CD4-positive, alpha-beta T cell (primary cell): ENCODE results near the gene SUSD2. TPM values are rescaled to one million over a fixed set of nuclear protein-coding genes. Genes with fewer than 3 reads are reported as not detected.
A peak's percentile ranks its signal among the peaks of the same experiment; 100 is the strongest.

Source experiments
- ATAC-seq: fragments of 200-7000 bp; cut with Tn5 transposase; one replicate; pipeline ENCODE4 v1.10.0; 2022; ENCODE audit warnings: mild to moderate bottlenecking; ENCODE audit not compliant: poor library complexity
- CTCF ChIA-PET: fragments of 350-600 bp; sonication (Branson Sonifier 250); formaldehyde crosslinking; loops from one replicate; lab custom pipeline; 2021; ENCODE audit warnings: antibody characterized with exemption, inconsistent platforms; lab: Charles Lee
- POLR2A ChIA-PET: fragments of 350-600 bp; sonication (Branson Sonifier 250); formaldehyde crosslinking; loops from one replicate; lab custom pipeline; 2021; ENCODE audit warnings: antibody characterized with exemption, inconsistent platforms; lab: Charles Lee
- DNase-seq, 14 experiments: peaks; one replicate each; pipeline ENCODE4 v3.0.0-alpha.2; 2013 to 2020; ENCODE audit warnings: mixed read lengths in 2 of 14
- H3K27ac ChIP-seq, 2 donors: one replicate each; pipeline versions ENCODE4 v1.5.1 to v1.7.0; 2013; ENCODE audit warnings: low read length in 2 of 2, low read depth in 1 of 2, mild to moderate bottlenecking in 1 of 2
- H3K27me3 ChIP-seq, 2 experiments: 1 replicate in 1 of 2; 2 replicates in 1 of 2; pipeline versions ENCODE4 v1.6.1 to v1.7.0; 2013; ENCODE audit warnings: low read length in 2 of 2, control low read depth in 1 of 2, mild to moderate bottlenecking in 1 of 2, moderate library complexity in 1 of 2; ENCODE audit not compliant: insufficient read depth in 2 of 2, control insufficient read depth in 1 of 2
- H3K36me3 ChIP-seq: one replicate; pipeline ENCODE4 v1.6.1; 2013; ENCODE audit warnings: low read length, control low read depth; ENCODE audit not compliant: insufficient read depth
- H3K4me1 ChIP-seq: one replicate; pipeline ENCODE4 v1.6.1; 2013; ENCODE audit warnings: low read length, control low read depth; ENCODE audit not compliant: insufficient read depth
- H3K4me3 ChIP-seq: one replicate; pipeline ENCODE4 v1.5.1; 2013; ENCODE audit warnings: mild to moderate bottlenecking, low read length, moderate library complexity
- H3K9me3 ChIP-seq, 2 experiments: 1 replicate in 1 of 2; 2 replicates in 1 of 2; pipeline versions ENCODE4 v1.6.1 to v1.7.0; 2013; ENCODE audit warnings: low read length in 2 of 2, mild to moderate bottlenecking in 2 of 2, control low read depth in 1 of 2, moderate library complexity in 1 of 2; ENCODE audit not compliant: control insufficient read depth in 1 of 2, insufficient read depth in 1 of 2
- H3K27ac Mint-ChIP-seq: one replicate; pipeline ENCODE4 v1.8.0; 2020; ENCODE audit warnings: mixed read lengths
- H3K27me3 Mint-ChIP-seq: one replicate; pipeline ENCODE4 v1.8.0; 2021; ENCODE audit warnings: mixed read lengths
- H3K36me3 Mint-ChIP-seq: one replicate; pipeline ENCODE4 v1.8.0; 2021; ENCODE audit warnings: low read depth, mixed read lengths
- H3K4me1 Mint-ChIP-seq: one replicate; pipeline ENCODE4 v1.8.0; 2021; ENCODE audit warnings: low read depth, mixed read lengths
- H3K4me3 Mint-ChIP-seq: one replicate; pipeline ENCODE4 v1.8.0; 2020; ENCODE audit warnings: mild to moderate bottlenecking, mixed read lengths
- H3K9me3 Mint-ChIP-seq: one replicate; pipeline ENCODE4 v1.8.0; 2020; ENCODE audit warnings: mixed read lengths
- CTCF ChIP-seq: fragments of 200-600 bp; IDR thresholded peaks from one replicate; pipeline ENCODE4 v1.8.0; 2022; ENCODE audit warnings: antibody characterized with exemption, mild to moderate bottlenecking
- intact Hi-C, 2 experiments: fragments of 100-400 bp; cut with DNase I in 1 of 2; cut with micrococcal nuclease in 1 of 2; formaldehyde crosslinking; loops; one replicate each; pipeline versions ENCODE4 v1.15.1 to v1.9.0; 2023 to 2025; cut with DNase I, micrococcal nuclease
- total RNA-seq, 174 experiments: library from RNA in 2 of 174; stranded (reverse) in 2 of 174; gene quantifications; one replicate each; pipeline ENCODE4 v1.2.3 and lab custom pipeline; 2021 to 2026

SUSD2 gene
- total RNA-seq, 2 experiments from 2014 or later = 0.80 to 1.5 TPM

DNA sequence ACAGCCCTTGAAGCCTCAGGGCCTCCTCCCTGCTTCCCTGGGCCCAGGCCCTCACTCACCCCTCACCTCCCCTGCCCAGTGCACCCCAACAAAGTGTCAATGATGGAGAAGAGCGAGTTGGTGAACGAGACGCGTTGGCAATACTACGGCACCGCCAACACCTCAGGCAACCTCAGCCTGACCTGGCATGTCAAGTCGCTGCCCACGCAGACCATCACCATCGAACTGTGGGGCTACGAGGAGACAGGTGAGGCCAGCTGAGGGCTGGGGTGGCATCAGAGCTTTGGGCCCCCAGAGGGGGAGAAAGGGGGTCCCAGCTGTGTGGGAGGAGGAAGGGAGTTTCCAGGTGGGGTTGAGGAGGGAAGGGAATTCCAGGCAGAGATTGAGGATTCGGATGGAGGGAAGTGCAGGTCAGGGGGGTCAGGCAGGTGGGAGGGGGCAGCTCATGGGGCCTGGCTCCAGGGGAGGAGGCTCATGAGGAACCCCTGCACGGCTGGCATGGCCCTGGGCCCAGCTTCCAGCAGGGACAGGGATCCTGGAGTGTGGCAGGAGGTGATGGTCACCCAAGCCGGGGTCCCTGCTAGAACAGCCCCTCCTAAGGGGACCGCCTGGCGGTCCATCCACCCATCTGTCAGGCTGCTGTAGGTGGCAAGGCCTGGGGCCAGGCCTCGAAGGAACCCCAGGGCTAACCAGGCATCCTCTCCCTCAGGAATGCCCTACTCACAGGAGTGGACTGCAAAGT is 2.9 kb downstream of the SUSD2 start:
- DNase-seq = no peak
- H3K4me3 Mint-ChIP-seq = no peak overlapping the region

GRCh38 chr22:24185001-24185500 is 3.8 kb downstream of the SUSD2 start:
- H3K4me3 Mint-ChIP-seq = no peak overlapping the region
- Histone ChIP-seq H3K27me3 (no peaks in the 10 kb centered on the region), H3K27ac (no peak overlapping the region), H3K9me3 (no peaks in the 10 kb centered on the region), H3K36me3 (no peaks in the 10 kb centered on the region), H3K4me1 (peaks cover 6% of the 10 kb centered on the region), H3K4me3 (no peak overlapping the region)
- H3K27me3 Mint-ChIP-seq = no peaks in the 10 kb centered on the region
- no peaks in the 10 kb centered on the region for H3K4me1 Mint-ChIP-seq
- CTCF ChIA-PET = no interaction called here
- intact Hi-C loops = loop anchor here in 1 of 2 experiments (10.0 kb wide), 1 partner anchor 60 kb away; the partner anchor contains the start of gene GGT5
- no peaks in the 10 kb centered on the region for H3K36me3 Mint-ChIP-seq
- no peak overlapping the region for H3K27ac Mint-ChIP-seq
- no peak for TF ChIP-seq CTCF
- H3K9me3 Mint-ChIP-seq = no peaks in the 10 kb centered on the region
- POLR2A ChIA-PET = no interaction called here
- DNase-seq = no peak
- ATAC-seq = no peak

More for the DNA sequence above, 2.9 kb downstream of the SUSD2 start:
- no peaks in the 10 kb centered on the region for H3K4me1 Mint-ChIP-seq
- POLR2A ChIA-PET = no interaction called here
- no peak overlapping the region for H3K27ac ChIP-seq
- TF ChIP-seq CTCF = no peak
- no peak for ATAC-seq
- H3K9me3 ChIP-seq = no peaks in the 10 kb centered on the region
- no peaks in the 10 kb centered on the region for H3K36me3 ChIP-seq
- intact Hi-C loops = loop anchor here in 1 of 2 experiments (10.0 kb wide), 1 partner anchor 61 kb away; the partner anchor contains the start of gene GGT5
- H3K36me3 Mint-ChIP-seq = no peaks in the 10 kb centered on the region
- CTCF ChIA-PET = no interaction called here
- H3K27me3 Mint-ChIP-seq = no peaks in the 10 kb centered on the region
- H3K4me1 ChIP-seq = peaks cover 2% of the 10 kb centered on the region
- H3K9me3 Mint-ChIP-seq = no peaks in the 10 kb centered on the region
- no peak overlapping the region for H3K27ac Mint-ChIP-seq
- H3K27me3 ChIP-seq = no peaks in the 10 kb centered on the region
- no peak overlapping the region for H3K4me3 ChIP-seq

- DNase-seq (peak in 1 of 14 experiments; percentile 18), ATAC-seq (no peak)
These were observed 4.4 kb downstream of the SUSD2 start for GRCh38 chr22:24185501-24186351.

More at GRCh38 chr22:24185501-24186351, 4.4 kb downstream of the SUSD2 start:
- H3K4me1 ChIP-seq = peaks cover 6% of the 10 kb centered on the region
- Mint-ChIP-seq H3K36me3 (no peaks in the 10 kb centered on the region), H3K27me3 (no peaks in the 10 kb centered on the region), H3K4me3 (no peak overlapping the region), H3K9me3 (no peaks in the 10 kb centered on the region), H3K4me1 (no peaks in the 10 kb centered on the region), H3K27ac (no peak overlapping the region)
- POLR2A ChIA-PET = no interaction called here
- no peak overlapping the region for H3K4me3 ChIP-seq
- no peaks in the 10 kb centered on the region for H3K36me3 ChIP-seq
- H3K27me3 ChIP-seq = no peaks in the 10 kb centered on the region
- H3K9me3 ChIP-seq = no peaks in the 10 kb centered on the region
- CTCF ChIA-PET = no interaction called here
- no peak overlapping the region for H3K27ac ChIP-seq
- intact Hi-C loops = loop anchor here in 1 of 2 experiments (10.0 kb wide), 1 partner anchor 59 kb away; the partner anchor contains the start of gene GGT5
- no peak for TF ChIP-seq CTCF
